Urinary bladder (tissue), 4 donors: ENCODE results near the gene PPP2R1B. TPM values are rescaled to one million over a fixed set of nuclear protein-coding genes. Genes with fewer than 3 reads are reported as not detected.
"Not testable (repeated sequence)": the region's sequence is repeated elsewhere in the genome, so short reads cannot be mapped to it uniquely, and the experiment has no call there.

Experiments used
- DNase-seq: peaks from one replicate; pipeline ENCODE4 v3.0.0-alpha.2; 2015; ENCODE audit errors: extremely low spot score
- H3K27ac ChIP-seq: one replicate; pipeline ENCODE4 v1.5.1; 2013; ENCODE audit warnings: low read depth, mild to moderate bottlenecking, moderate library complexity
- H3K36me3 ChIP-seq: one replicate; pipeline ENCODE4 v1.6.1; 2013; ENCODE audit warnings: mild to moderate bottlenecking, moderate library complexity; ENCODE audit not compliant: insufficient read depth
- H3K4me1 ChIP-seq: one replicate; pipeline ENCODE4 v1.6.1; 2013; ENCODE audit warnings: mild to moderate bottlenecking, moderate library complexity; ENCODE audit not compliant: insufficient read depth
- H3K4me3 ChIP-seq: one replicate; pipeline ENCODE4 v1.5.1; 2013; ENCODE audit warnings: low read depth, low read length
- WGBS: extraction: QIAGEN DNeasy Blood & Tissue Kit; methylation state at CpG from one replicate; pipeline ENCODE4 v1.1.7; 2013; 5-methylcytosine and 5-hydroxymethylcytosine counted together
- polyA plus RNA-seq: library from polyadenylated mRNA; stranded (reverse); fragments of 200-250 nt; gene quantifications from one replicate; pipeline ENCODE4 v1.2.3, GENCODE V29; 2013
- total RNA-seq: library from RNA; depleted of rRNA; stranded (reverse); fragments of >200 nt; gene quantifications from one replicate; pipeline ENCODE4 v1.2.3, GENCODE V29; 2014
- donor health status: healthy with polysubstance abuse.
- donor health status: healthy.

Gene PPP2R1B
- total and polyA plus RNA-seq, 2 donors = 6.8 to 22.7 TPM

DNA sequence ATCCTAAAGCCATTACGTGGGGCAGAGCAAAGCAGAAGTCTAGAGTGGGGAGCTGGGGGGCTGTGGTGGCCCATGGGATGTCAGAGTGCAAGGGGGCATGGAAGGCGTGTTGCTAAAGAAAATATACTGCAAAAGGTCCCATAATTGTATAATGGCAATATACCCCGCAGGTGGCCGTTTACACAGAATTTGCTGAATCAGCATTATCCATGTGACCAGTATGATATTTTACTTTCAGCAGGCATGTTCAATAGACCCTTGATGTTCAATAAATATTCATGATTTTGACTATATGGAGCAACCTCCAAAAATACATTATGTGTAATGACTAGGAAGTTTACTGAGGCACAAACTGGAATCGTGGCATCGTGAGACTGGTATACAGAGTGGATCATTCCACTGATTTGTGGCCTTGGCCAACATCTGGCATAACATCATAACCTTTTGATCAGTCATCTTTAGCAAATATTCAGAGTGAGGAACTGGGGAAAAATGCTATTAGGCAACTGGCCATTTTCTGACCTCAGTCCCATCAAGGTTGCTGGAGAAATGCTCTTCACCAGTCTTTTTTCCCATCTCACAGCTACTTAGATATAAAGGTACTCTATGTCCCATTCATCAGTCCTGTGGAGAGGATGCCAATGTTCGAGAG is 29.3 kb upstream of the PPP2R1B start:
- Histone ChIP-seq H3K27ac (no peak overlapping the region), H3K4me3 (no peak overlapping the region), H3K4me1 (no peaks in the 10 kb centered on the region), H3K36me3 (peaks cover 2% of the 10 kb centered on the region)
- WGBS = 97% methylated on average over 7 of the region's 7 CpGs
- DNase-seq = no peak

GRCh38 chr11:111793863-111794262 is 27.7 kb upstream of the PPP2R1B start:
- Histone ChIP-seq H3K27ac (no peak overlapping the region), H3K36me3 (peaks cover 2% of the 10 kb centered on the region), H3K4me3 (no peak overlapping the region), H3K4me1 (no peaks in the 10 kb centered on the region)
- peak; percentile 61 for DNase-seq
- 83% methylated on average over 5 of the region's 5 CpGs for WGBS

DNA sequence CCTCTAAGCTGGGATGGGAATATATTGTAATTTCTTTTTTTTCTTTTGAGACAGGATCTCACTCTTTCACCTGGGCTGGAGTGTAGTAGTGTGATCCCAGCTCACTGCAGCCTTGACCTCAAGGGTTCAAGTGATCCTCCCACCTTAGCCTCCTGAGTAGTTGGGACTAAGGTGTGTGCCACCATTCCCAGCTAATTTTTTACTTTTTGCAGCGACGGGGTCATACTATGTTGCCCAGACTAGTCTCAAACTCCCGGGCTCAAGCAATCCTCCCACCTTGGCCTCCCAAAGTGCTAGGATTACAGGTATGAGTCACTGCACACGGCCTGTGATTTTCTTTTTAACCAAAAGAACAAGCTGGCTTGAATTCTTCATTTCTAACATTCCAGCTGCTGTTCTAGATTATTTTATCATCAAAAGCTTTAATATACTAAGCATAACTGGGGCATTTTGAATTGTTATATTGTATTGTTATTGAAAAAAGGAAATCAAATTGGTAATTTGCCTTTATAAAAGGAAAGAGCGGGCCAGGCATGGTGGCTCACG is 26.8 kb upstream of the PPP2R1B start:
- 87% methylated on average over 6 of the region's 6 CpGs for WGBS
- Histone ChIP-seq H3K36me3 (peaks cover 2% of the 10 kb centered on the region), H3K27ac (no peak overlapping the region), H3K4me1 (no peaks in the 10 kb centered on the region), H3K4me3 (no peak overlapping the region)
- DNase-seq = no peak

- Histone ChIP-seq H3K4me3 (no peak overlapping the region), H3K36me3 (peaks cover 2% of the 10 kb centered on the region), H3K4me1 (no peaks in the 10 kb centered on the region), H3K27ac (no peak overlapping the region)
- WGBS = 96% methylated on average over 1 of the region's 1 CpG
- no peak for DNase-seq
These were observed 26.1 kb upstream of the PPP2R1B start for GRCh38 chr11:111792314-111792713.

GRCh38 chr11:111788464-111788863 is 22.3 kb upstream of the PPP2R1B start:
- Histone ChIP-seq H3K4me3 (no peak overlapping the region), H3K27ac (no peak overlapping the region), H3K36me3 (peaks cover 2% of the 10 kb centered on the region), H3K4me1 (no peaks in the 10 kb centered on the region)
- DNase-seq = no peak
- 74% methylated on average over 2 of the region's 2 CpGs for WGBS

GRCh38 chr11:111788051-111788450 is 21.9 kb upstream of the PPP2R1B start:
- no peak overlapping the region for H3K27ac ChIP-seq
- H3K4me3 ChIP-seq = no peak overlapping the region
- H3K36me3 ChIP-seq = peaks cover 2% of the 10 kb centered on the region
- no peaks in the 10 kb centered on the region for H3K4me1 ChIP-seq
- no peak for DNase-seq
- 55% methylated on average over 2 of the region's 2 CpGs for WGBS

GRCh38 chr11:111785886-111786412 is 19.8 kb upstream of the PPP2R1B start:
- no peaks in the 10 kb centered on the region for H3K4me1 ChIP-seq
- no peaks in the 10 kb centered on the region for H3K36me3 ChIP-seq
- H3K4me3 ChIP-seq = no peak overlapping the region
- no peak for DNase-seq
- 87% methylated on average over 2 of the region's 2 CpGs for WGBS
- no peak overlapping the region for H3K27ac ChIP-seq

DNA sequence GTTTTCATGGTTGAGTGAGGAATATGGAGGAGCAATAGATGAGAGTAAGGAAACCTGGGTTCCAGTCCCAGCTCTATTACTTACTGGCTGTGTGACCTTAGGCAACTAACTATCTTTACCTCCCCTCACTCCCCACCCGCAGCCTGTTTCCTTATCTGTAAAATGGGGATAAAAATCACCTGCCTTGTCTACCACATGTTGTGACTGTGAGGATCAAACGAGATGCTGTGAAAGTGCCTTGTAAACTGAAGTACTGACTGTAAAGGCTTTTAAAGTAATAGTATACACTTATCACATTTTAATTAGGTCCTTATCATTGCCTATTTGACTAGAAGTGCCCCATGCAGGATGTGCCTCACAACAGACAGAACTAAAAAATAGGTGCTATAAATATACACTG is 18.9 kb upstream of the PPP2R1B start:
- no peak overlapping the region for H3K27ac ChIP-seq
- no peak overlapping the region for H3K4me3 ChIP-seq
- no peaks in the 10 kb centered on the region for H3K4me1 ChIP-seq
- WGBS = 74% methylated on average over 2 of the region's 2 CpGs
- DNase-seq = no peak
- no peaks in the 10 kb centered on the region for H3K36me3 ChIP-seq

GRCh38 chr11:111784311-111784710 is 18.1 kb upstream of the PPP2R1B start:
- H3K27ac ChIP-seq, H3K4me3 ChIP-seq, H3K36me3 ChIP-seq, DNase-seq, H3K4me1 ChIP-seq: not testable (repeated sequence)
- 95% methylated on average over 10 of the region's 10 CpGs for WGBS

DNA sequence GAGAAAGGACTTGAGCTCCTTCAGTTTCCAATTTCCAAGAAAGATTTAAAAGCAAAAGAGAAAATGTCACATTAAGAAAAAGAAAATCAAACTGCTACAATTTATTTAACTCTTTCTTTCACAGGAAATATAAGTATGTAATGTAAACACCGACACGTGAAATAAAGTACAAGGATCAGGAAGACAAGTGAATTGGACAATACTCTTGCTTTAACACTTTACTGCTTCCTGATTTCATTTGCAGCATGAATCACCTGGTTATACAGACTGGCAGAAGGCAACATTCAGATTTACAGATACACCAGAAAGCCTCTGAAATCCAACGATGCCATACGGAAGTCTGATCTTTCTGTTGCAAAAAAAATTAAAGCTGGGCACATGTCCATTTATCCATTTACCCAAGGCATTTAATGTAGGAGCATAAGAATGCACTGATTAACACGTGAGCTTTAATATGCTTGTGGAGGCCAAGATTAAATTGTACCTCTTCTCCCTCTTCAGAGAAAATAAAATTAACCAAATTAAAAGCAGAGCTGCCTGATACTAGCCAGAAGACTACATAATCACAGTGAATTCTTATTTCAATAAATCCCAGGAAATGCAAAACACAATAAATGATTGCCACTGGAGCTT is 16.0 kb upstream of the PPP2R1B start:
- WGBS = 46% methylated on average over 5 of the region's 5 CpGs
- no peak overlapping the region for H3K4me3 ChIP-seq
- no peaks in the 10 kb centered on the region for H3K36me3 ChIP-seq
- no peaks in the 10 kb centered on the region for H3K4me1 ChIP-seq
- no peak overlapping the region for H3K27ac ChIP-seq
- no peak for DNase-seq

GRCh38 chr11:111779118-111779517 is 12.9 kb upstream of the PPP2R1B start:
- H3K36me3 ChIP-seq = no peaks in the 10 kb centered on the region
- 89% methylated on average over 6 of the region's 6 CpGs for WGBS
- H3K27ac ChIP-seq = no peak overlapping the region
- H3K4me1 ChIP-seq = no peaks in the 10 kb centered on the region
- no peak overlapping the region for H3K4me3 ChIP-seq
- no peak for DNase-seq

GRCh38 chr11:111778047-111778558 is 11.9 kb upstream of the PPP2R1B start:
- WGBS = 79% methylated on average over 3 of the region's 3 CpGs
- Histone ChIP-seq H3K4me1 (no peaks in the 10 kb centered on the region), H3K4me3 (no peak overlapping the region), H3K27ac (no peak overlapping the region), H3K36me3 (no peaks in the 10 kb centered on the region)
- DNase-seq = no peak

GRCh38 chr11:111777094-111778046 is 11.2 kb upstream of the PPP2R1B start:
- Histone ChIP-seq H3K36me3 (no peaks in the 10 kb centered on the region), H3K27ac (no peak overlapping the region), H3K4me3 (no peak overlapping the region), H3K4me1 (no peaks in the 10 kb centered on the region)
- WGBS = 67% methylated on average over 4 of the region's 4 CpGs
- DNase-seq = peak; percentile 63
